Stimulated activated CD4-positive, alpha-beta T cell treated with anti-CD3 and anti-CD28 coated beads, Interleukin-1b, Interleukin-23, amount 100 ng/mL, for 48 hours (primary cell): ENCODE measurements around the gene GDPD5.
A peak's percentile ranks its signal among the peaks of the same experiment; 100 is the strongest.

Source experiments
- DNase-seq: peaks from one replicate; pipeline ENCODE4 v3.0.0-alpha.2; 2020

The GDPD5 gene

GRCh38 chr11:75441804-75442132, 84.0 kb downstream of the GDPD5 start:
- no peak for DNase-seq

- no peak for DNase-seq
These were observed 84.6 kb downstream of the GDPD5 start for GRCh38 chr11:75440960-75441803.

- DNase-seq = no peak
These were observed 86.1 kb downstream of the GDPD5 start for GRCh38 chr11:75439495-75440120.

GRCh38 chr11:75439026-75439425, 86.7 kb downstream of the GDPD5 start:
- no peak for DNase-seq

GRCh38 chr11:75437966-75438659, 87.6 kb downstream of the GDPD5 start:
- no peak for DNase-seq

GRCh38 chr11:75436806-75437205, 88.9 kb downstream of the GDPD5 start:
- no peak for DNase-seq

- no peak for DNase-seq
These were observed 90.2 kb downstream of the GDPD5 start for GRCh38 chr11:75435571-75435925.

- DNase-seq = no peak
These were observed 90.7 kb downstream of the GDPD5 start for GRCh38 chr11:75434886-75435570.

GRCh38 chr11:75434051-75434450, 91.7 kb downstream of the GDPD5 start:
- DNase-seq = no peak

GRCh38 chr11:75433443-75433842, 92.3 kb downstream of the GDPD5 start:
- no peak for DNase-seq

GRCh38 chr11:75432911-75433321, 92.8 kb downstream of the GDPD5 start, which contains the start of gene KLHL35:
Gene KLHL35 (minus strand): TSS chr11:75433203. CDS start chr11:75430629, 2,574 bp downstream.
- DNase-seq = no peak

GRCh38 chr11:75431533-75432525, 93.9 kb downstream of the GDPD5 start:
- no peak for DNase-seq

GRCh38 chr11:75430714-75431532, 94.8 kb downstream of the GDPD5 start:
- DNase-seq = no peak

GRCh38 chr11:75429902-75430713, 95.6 kb downstream of the GDPD5 start:
- DNase-seq = peak; percentile 62

GRCh38 chr11:75429641-75429901, 96.2 kb downstream of the GDPD5 start:
- DNase-seq = no peak

GRCh38 chr11:75428989-75429640, 96.6 kb downstream of the GDPD5 start:
- no peak for DNase-seq

GRCh38 chr11:75428281-75428724, 97.4 kb downstream of the GDPD5 start:
- DNase-seq = peak; percentile 83

GRCh38 chr11:75427181-75427580, 98.6 kb downstream of the GDPD5 start:
- DNase-seq = no peak

GRCh38 chr11:75426720-75427086, 99.0 kb downstream of the GDPD5 start:
- DNase-seq = no peak

- DNase-seq = no peak
These were observed 100.3 kb downstream of the GDPD5 start for GRCh38 chr11:75425422-75425821.
